Keratinocyte (primary cell): ENCODE measurements around the gene UVSSA. TPM values are rescaled to one million over a fixed set of nuclear protein-coding genes. Genes with fewer than 3 reads are reported as not detected.

ENCODE experiments used
- DNase-seq: peaks from one replicate; pipeline ENCODE4 v3.0.0-alpha.2; 2011; ENCODE audit warnings: low read depth, missing footprints, low spot score
- FAIRE-seq: peaks from 2 replicates; lab custom pipeline; 2011; peaks lifted over from hg19 to GRCh38; lab: Jason Lieb, UNC
- H2AFZ ChIP-seq: 2 replicates; pipeline ENCODE4 v1.6.0; 2012; ENCODE audit warnings: low read length, control low read depth, inconsistent platforms; ENCODE audit not compliant: control insufficient read depth
- H3K27ac ChIP-seq: 2 replicates; pipeline ENCODE4 v1.5.1; 2011; ENCODE audit warnings: low read length; ENCODE audit not compliant: control insufficient read depth, insufficient read depth
- H3K27me3 ChIP-seq: 3 replicates; pipeline ENCODE4 v1.6.0; 2011; ENCODE audit warnings: low read length; ENCODE audit not compliant: control insufficient read depth, insufficient read depth; ENCODE audit errors: extremely low read depth
- H3K36me3 ChIP-seq, 2 experiments: 2 replicates in 1 of 2; 3 replicates in 1 of 2; pipeline ENCODE4 v1.5.1; 2011; ENCODE audit warnings: low read length in 2 of 2, mild to moderate bottlenecking in 1 of 2; ENCODE audit not compliant: control insufficient read depth in 2 of 2, insufficient read depth in 2 of 2; ENCODE audit errors: extremely low read depth in 1 of 2
- H3K4me1 ChIP-seq: 3 replicates; pipeline ENCODE4 v1.5.1; 2011; ENCODE audit warnings: low read length; ENCODE audit not compliant: control insufficient read depth, insufficient read depth; ENCODE audit errors: extremely low read depth
- H3K4me2 ChIP-seq: 3 replicates; pipeline ENCODE4 v1.6.0; 2011; ENCODE audit warnings: low read depth, low read length; ENCODE audit not compliant: control insufficient read depth, insufficient read depth; ENCODE audit errors: extremely low read depth
- H3K4me3 ChIP-seq, 3 experiments: fragments of 200-600 bp in 1 of 3; sonication (generic) in 1 of 3; 2 replicates in 2 of 3; 3 replicates in 1 of 3; pipeline ENCODE4 v1.5.1; 2011 to 2016; ENCODE audit warnings: low read length in 3 of 3, mild to moderate bottlenecking in 3 of 3, control low read depth in 2 of 3, inconsistent platforms in 1 of 3, low read depth in 1 of 3, mixed read lengths in 1 of 3, mixed run types in 1 of 3, moderate library complexity in 1 of 3; ENCODE audit not compliant: control insufficient read depth in 2 of 3, insufficient read depth in 2 of 3; ENCODE audit errors: extremely low read depth in 1 of 3
- H3K79me2 ChIP-seq: 2 replicates; pipeline ENCODE4 v1.6.0; 2012; ENCODE audit warnings: low read length; ENCODE audit not compliant: control insufficient read depth, insufficient read depth
- H3K9ac ChIP-seq: 3 replicates; pipeline ENCODE4 v1.6.0; 2011; ENCODE audit warnings: low read length; ENCODE audit not compliant: control insufficient read depth, insufficient read depth; ENCODE audit errors: extremely low read depth
- H3K9me1 ChIP-seq: 3 replicates; pipeline ENCODE4 v1.6.0; 2011; ENCODE audit warnings: low read length; ENCODE audit not compliant: control insufficient read depth, insufficient read depth; ENCODE audit errors: extremely low read depth
- H3K9me3 ChIP-seq: 2 replicates; pipeline ENCODE4 v1.5.1; 2012; ENCODE audit warnings: low read depth, low read length; ENCODE audit not compliant: control insufficient read depth
- H4K20me1 ChIP-seq: 3 replicates; pipeline ENCODE4 v1.6.0; 2011; ENCODE audit warnings: low read length; ENCODE audit not compliant: control insufficient read depth, insufficient read depth; ENCODE audit errors: extremely low read depth
- CTCF ChIP-seq, 3 experiments: IDR thresholded peaks in 1 of 3; conservative IDR thresholded peaks in 1 of 3; optimal IDR thresholded peaks in 1 of 3; 2 replicates in 2 of 3; 3 replicates in 1 of 3; pipeline versions ENCODE3 to v1.5.1; 2011; ENCODE audit warnings: low read length in 3 of 3, mild to moderate bottlenecking in 3 of 3, moderate library complexity in 2 of 3, control low read depth in 1 of 3, inconsistent platforms in 1 of 3; ENCODE audit not compliant: insufficient read depth in 2 of 3; ENCODE audit errors: extremely low read depth in 1 of 3
- EZH2 ChIP-seq: IDR thresholded peaks from one replicate; pipeline ENCODE4 v1.6.1; 2012; ENCODE audit warnings: inconsistent platforms, mild to moderate bottlenecking, low read length, moderate library complexity
- dilution Hi-C: fragments of 300-500 bp; cut with MboI; formaldehyde crosslinking; loops from one replicate; pipeline ENCODE4 v1.7.0; 2020; ENCODE audit warnings: low sequenced_read_pairs; ENCODE audit not compliant: extremely low pct_ligation_motif_present
- polyA plus RNA-seq, 5 experiments: library from polyadenylated mRNA; depleted of rRNA in 3 of 5; stranded (reverse) in 3 of 5; stranded (forward) in 1 of 5; unstranded in 1 of 5; fragments of >200 nt; gene quantifications; 1 replicate in 1 of 5; 2 replicates in 3 of 5; 3 replicates in 1 of 5; pipeline versions ENCODE4 v1.2.1 to v1.2.3, GENCODE V29; 2011 to 2012; ENCODE audit warnings: missing spikeins in 2 of 5, low read depth in 1 of 5, low replicate concordance in 1 of 5

The UVSSA gene
- polyA plus RNA-seq, 1 donor (not counting 4 experiments of a cell fraction or from before 2014, with no cell fraction given), result 4.7 TPM

DNA sequence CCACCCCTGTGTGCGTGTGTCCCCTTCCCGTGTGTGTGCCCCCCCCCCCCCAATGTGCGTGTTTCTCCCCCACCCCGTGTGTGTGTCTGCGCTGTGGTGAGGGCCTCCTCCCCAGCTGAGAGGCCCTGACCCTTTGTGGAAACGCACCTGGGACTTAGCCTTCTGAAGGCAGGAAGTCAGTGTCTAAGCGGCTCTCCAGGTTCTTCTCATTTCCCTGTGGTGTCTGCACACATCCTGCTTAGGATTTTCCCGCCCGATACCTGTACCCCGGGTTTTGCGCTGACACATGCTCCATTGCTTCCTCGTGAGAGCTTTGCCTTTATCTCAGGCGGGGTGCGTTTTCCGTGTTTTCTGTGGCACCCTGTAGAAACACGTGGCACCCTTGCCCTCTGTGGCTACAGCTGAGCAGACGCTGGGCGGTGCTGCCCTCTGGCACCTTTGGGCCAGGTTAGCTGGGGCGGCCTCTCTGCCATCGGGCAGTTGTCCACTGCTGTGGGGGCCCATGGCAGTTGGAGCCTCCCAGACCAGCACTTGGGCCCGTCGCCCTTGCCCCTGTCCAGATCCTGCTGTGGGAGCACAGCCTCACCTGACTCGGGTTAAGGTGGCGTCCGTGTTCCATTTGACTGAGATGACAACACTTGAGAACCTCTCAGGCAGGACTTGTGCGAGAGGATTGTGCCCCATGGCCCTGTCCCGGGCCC, 31.0 kb upstream of the UVSSA start:
- Histone ChIP-seq H3K9me1 (no peaks in the 10 kb centered on the region), H4K20me1 (no peaks in the 10 kb centered on the region), H3K4me2 (no peak overlapping the region), H3K4me3 (no peak overlapping the region), H3K9me3 (no peaks in the 10 kb centered on the region), H3K4me1 (no peaks in the 10 kb centered on the region), H3K36me3 (peaks cover 30 to 41% of the 10 kb centered on the region in 2 experiments), H3K79me2 (peaks cover 61% of the 10 kb centered on the region), H3K27me3 (no peaks in the 10 kb centered on the region), H2AFZ (no peak overlapping the region), H3K9ac (no peak overlapping the region), H3K27ac (no peak overlapping the region)
- dilution Hi-C loops, result no loop called here
- FAIRE-seq, result no peak
- TF ChIP-seq EZH2 (no peak), CTCF (optimal IDR thresholded peaks at IDR 0.05 in 1 of 3, IDR thresholded peaks at IDR 0.05 in 1 of 3, conservative IDR thresholded peaks at IDR 0.05 in 1 of 3; ENCODE audit: extremely low read depth in 1 of 3, insufficient read depth in 2 of 3, low read length in 3 of 3) (no peak)
- no peak for DNase-seq

DNA sequence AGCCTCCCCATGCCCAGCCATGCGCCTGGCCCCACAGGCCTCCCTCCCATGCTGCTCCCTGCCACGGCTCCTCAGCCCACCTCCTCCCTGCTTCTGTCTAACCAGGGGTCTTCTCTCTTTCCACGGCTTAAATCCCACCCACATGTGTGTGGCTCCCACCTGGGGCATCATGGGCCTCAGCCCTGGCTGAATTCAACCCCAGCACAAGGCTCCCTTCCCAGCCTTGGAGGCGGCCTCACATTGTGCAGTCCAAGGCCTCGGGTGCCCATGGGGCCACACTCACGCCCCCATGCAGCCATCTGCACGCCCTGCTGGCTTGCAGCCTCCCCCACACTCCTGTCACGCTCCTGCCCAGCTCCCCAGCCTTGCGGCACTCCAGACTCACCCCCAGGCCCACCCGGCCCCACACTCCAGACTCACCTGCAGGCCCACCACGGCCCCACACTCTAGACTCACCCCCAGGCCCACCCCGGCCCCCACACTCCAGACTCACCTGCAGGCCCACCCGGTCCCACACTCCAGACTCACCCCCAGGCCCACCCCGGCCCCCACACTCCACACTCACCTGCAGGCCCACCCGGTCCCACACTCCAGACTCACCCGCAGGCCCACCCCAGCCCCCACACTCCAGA, 30.4 kb upstream of the UVSSA start:
- dilution Hi-C loops, result no loop called here
- peaks cover 31 to 45% of the 10 kb centered on the region in 2 experiments for H3K36me3 ChIP-seq
- no peaks in the 10 kb centered on the region for H3K27me3 ChIP-seq
- DNase-seq, result no peak
- TF ChIP-seq EZH2, result no peak
- TF ChIP-seq CTCF (optimal IDR thresholded peaks at IDR 0.05 in 1 of 3, IDR thresholded peaks at IDR 0.05 in 1 of 3, conservative IDR thresholded peaks at IDR 0.05 in 1 of 3; ENCODE audit: extremely low read depth in 1 of 3, insufficient read depth in 2 of 3, low read length in 3 of 3), result no peak
- H3K27ac ChIP-seq, result no peak overlapping the region
- FAIRE-seq, result no peak
- no peak overlapping the region for H3K4me3 ChIP-seq
- no peak overlapping the region for H2AFZ ChIP-seq
- no peaks in the 10 kb centered on the region for H4K20me1 ChIP-seq
- H3K79me2 ChIP-seq, result peaks cover 57% of the 10 kb centered on the region
- no peak overlapping the region for H3K9ac ChIP-seq
- H3K4me1 ChIP-seq, result peaks cover 4% of the 10 kb centered on the region
- H3K9me1 ChIP-seq, result no peaks in the 10 kb centered on the region
- H3K4me2 ChIP-seq, result no peak overlapping the region
- H3K9me3 ChIP-seq, result no peaks in the 10 kb centered on the region
